Measurements from ENCODE around the gene SH2D6. TPM values are rescaled to one million over a fixed set of nuclear protein-coding genes. Genes with fewer than 3 reads are reported as not detected.
A peak's percentile ranks its signal among the peaks of the same experiment; 100 is the strongest.

Gene SH2D6
- under 1 TPM in 1 of 2 experiments, not detected in 1; 0.30 TPM for total RNA-seq
- 0.09 TPM for polyA plus RNA-seq (2013, experiment 1 of 2)
- polyA plus RNA-seq (2013, experiment 2 of 2) = 0.03 TPM
- 0 to 0.44 (median 0.06) reads per million in 172 experiments for total RNA-seq

DNA sequence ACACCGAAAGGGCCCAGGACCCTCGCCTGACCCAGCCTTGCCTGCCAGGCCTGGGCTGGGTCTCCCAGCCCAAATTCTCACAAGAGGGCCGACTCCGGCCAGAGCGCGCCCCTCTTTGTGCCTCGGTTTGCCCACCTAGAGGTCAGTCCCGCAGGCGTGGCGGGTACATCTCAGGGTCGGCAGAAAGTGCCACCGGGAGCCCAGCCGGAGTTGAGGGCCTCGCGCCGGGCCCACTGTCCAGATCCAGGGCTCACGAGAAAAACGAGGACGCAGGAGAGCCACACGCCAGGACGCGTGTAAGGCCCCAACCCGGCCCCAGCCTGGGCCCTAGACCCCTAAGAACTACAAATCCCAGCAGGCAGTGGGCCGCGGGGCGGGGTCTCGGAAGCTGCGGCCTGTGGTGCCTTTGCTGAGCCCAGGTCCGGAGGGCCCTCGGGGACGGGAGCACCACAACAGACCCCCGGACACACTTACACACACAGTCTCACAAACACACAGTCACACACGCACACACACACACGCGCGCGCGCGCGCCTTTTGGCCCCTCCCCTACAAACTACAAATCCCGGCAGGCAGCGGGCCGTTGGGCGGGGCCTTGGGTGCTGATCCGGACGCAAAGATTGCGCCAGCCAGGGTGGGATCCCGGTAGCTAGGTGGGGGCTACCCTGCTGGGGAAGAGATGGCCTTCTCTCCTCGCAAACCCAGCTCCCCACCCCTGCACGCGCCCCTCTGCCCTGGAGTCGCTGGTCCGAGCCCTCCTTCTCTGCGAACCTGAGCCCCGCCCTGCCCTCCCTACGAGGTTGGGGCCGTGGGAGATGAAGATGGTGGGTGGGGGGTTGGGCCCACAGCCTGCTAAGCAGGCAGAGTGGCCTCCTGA, at the start of gene SH2D6:
Gene SH2D6 (plus strand): TSS at position 583 of the 877 bp plus-strand sequence. CDS start 10,752 bp downstream, outside the sequence.
- H3K27ac Mint-ChIP-seq = peak within 1 kb of the TSS; percentile 92
- TF ChIP-seq, protein P1, sequence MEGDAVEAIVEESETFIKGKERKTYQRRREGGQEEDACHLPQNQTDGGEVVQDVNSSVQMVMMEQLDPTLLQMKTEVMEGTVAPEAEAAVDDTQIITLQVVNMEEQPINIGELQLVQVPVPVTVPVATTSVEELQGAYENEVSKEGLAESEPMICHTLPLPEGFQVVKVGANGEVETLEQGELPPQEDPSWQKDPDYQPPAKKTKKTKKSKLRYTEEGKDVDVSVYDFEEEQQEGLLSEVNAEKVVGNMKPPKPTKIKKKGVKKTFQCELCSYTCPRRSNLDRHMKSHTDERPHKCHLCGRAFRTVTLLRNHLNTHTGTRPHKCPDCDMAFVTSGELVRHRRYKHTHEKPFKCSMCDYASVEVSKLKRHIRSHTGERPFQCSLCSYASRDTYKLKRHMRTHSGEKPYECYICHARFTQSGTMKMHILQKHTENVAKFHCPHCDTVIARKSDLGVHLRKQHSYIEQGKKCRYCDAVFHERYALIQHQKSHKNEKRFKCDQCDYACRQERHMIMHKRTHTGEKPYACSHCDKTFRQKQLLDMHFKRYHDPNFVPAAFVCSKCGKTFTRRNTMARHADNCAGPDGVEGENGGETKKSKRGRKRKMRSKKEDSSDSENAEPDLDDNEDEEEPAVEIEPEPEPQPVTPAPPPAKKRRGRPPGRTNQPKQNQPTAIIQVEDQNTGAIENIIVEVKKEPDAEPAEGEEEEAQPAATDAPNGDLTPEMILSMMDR (IDR thresholded peaks at IDR 0.05) = no peak
- peaks cover 28% of the 10 kb centered on the region for H3K4me1 Mint-ChIP-seq (ENCODE audit: low read depth)
- H3K27me3 ChIP-seq (ENCODE audit: control insufficient read depth in 1 of 2, insufficient read depth in 2 of 2, low read length in 2 of 2) = peaks cover 0 to 3% of the 10 kb centered on the region in 2 experiments
- peak; percentile 86 for ATAC-seq (ENCODE audit: poor library complexity)
- peak within 1 kb of the TSS; percentile 72 to 93 for H3K27ac ChIP-seq (ENCODE audit: low read depth in 1 of 2, low read length in 2 of 2)
- H3K4me1 ChIP-seq (ENCODE audit: insufficient read depth, low read length) = peaks cover 39% of the 10 kb centered on the region
- POLR2A ChIA-PET = interaction anchor here (0.6 to 4.8 kb wide), 15 partner anchors 10 to 197 kb away, joined by 3 to 47 read pairs (median 7); partner anchors contain the start of genes ELMOD3, GGCX, MAT2A and RETSAT
- DNase-seq = peak; percentile 69 to 89 (median 81)
- H3K4me3 Mint-ChIP-seq = peak within 1 kb of the TSS; percentile 100
- intact Hi-C loops (cut with DNase I, micrococcal nuclease) = loop anchor here (2.0 to 10.0 kb wide), 3 partner anchors 14 to 92 kb away; partner anchors contain the start of genes ELMOD3 (in 1 of the 2), RETSAT (in 1 of the 2) and TGOLN2 (in 1 of the 2)
- H3K27me3 Mint-ChIP-seq = peaks cover 4% of the 10 kb centered on the region
- H3K9me3 ChIP-seq (ENCODE audit: control insufficient read depth in 1 of 2, insufficient read depth in 1 of 2, low read length in 2 of 2) = no peaks in the 10 kb centered on the region
- H3K4me3 ChIP-seq (ENCODE audit: low read length) = peak within 1 kb of the TSS; percentile 81
- no peaks in the 10 kb centered on the region for H3K36me3 ChIP-seq (ENCODE audit: insufficient read depth, low read length)
- H3K36me3 Mint-ChIP-seq (ENCODE audit: low read depth) = peaks cover 4% of the 10 kb centered on the region
- CTCF ChIA-PET = interaction anchor here (2.7 to 4.5 kb wide), 2 partner anchors 19 to 133 kb away, joined by 7 to 44 read pairs; no protein-coding TSS in a partner anchor
- no peaks in the 10 kb centered on the region for H3K9me3 Mint-ChIP-seq

- intact Hi-C loops (cut with DNase I, micrococcal nuclease) = no loop called here
- no peak for DNase-seq
- H3K9me3 Mint-ChIP-seq = no peaks in the 10 kb centered on the region
- H3K4me1 ChIP-seq (ENCODE audit: insufficient read depth, low read length) = no peaks in the 10 kb centered on the region
- H3K27ac Mint-ChIP-seq = no peak overlapping the region
- H3K9me3 ChIP-seq (ENCODE audit: control insufficient read depth in 1 of 2, insufficient read depth in 1 of 2, low read length in 2 of 2) = peaks cover 0 to 5% of the 10 kb centered on the region in 2 experiments
- peaks cover 29% of the 10 kb centered on the region for H3K36me3 ChIP-seq (ENCODE audit: insufficient read depth, low read length)
- TF ChIP-seq, protein P1 (IDR thresholded peaks at IDR 0.05) = no peak
- CTCF ChIA-PET = no interaction called here
- H3K4me3 Mint-ChIP-seq = no peak overlapping the region
- POLR2A ChIA-PET = interaction anchor here (0.9 kb wide), 1 partner anchor 173 kb away, joined by 3 read pairs; no protein-coding TSS in a partner anchor
- no peaks in the 10 kb centered on the region for H3K4me1 Mint-ChIP-seq (ENCODE audit: low read depth)
- no peaks in the 10 kb centered on the region for H3K27me3 Mint-ChIP-seq
- no peaks in the 10 kb centered on the region for H3K27me3 ChIP-seq (ENCODE audit: control insufficient read depth in 1 of 2, insufficient read depth in 2 of 2, low read length in 2 of 2)
- ATAC-seq (ENCODE audit: poor library complexity) = no peak
- H3K36me3 Mint-ChIP-seq (ENCODE audit: low read depth) = peaks cover 26% of the 10 kb centered on the region
- H3K4me3 ChIP-seq (ENCODE audit: low read length) = no peak overlapping the region
- no peak overlapping the region for H3K27ac ChIP-seq (ENCODE audit: low read depth in 1 of 2, low read length in 2 of 2)
Observed at GRCh38 chr2:85368921-85369320, 49.6 kb upstream of the SH2D6 start.

DNA sequence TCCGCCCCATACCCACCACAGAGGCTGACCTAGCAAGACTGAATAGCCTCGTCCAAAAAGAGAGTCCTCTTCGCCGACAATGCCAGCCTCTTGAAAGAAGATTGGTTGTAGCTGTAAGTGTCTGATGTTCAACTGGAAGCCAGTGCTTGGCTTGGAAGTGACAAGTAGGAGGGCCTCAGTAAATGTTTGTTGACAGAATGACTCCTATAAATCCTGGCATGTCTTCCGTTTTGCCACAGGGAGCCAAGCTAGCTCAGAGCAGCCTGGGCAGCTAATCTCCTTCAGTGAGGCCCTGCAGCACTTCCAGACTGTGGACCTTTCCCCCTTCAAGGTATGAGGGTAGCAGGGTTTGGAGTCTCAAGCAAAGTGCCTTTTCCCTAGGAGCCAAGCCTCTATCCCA, 49.0 kb upstream of the SH2D6 start:
- Histone ChIP-seq H3K4me3 (ENCODE audit: low read length) (no peak overlapping the region), H3K36me3 (ENCODE audit: insufficient read depth, low read length) (peaks cover 28% of the 10 kb centered on the region), H3K4me1 (ENCODE audit: insufficient read depth, low read length) (no peaks in the 10 kb centered on the region), H3K9me3 (ENCODE audit: control insufficient read depth in 1 of 2, insufficient read depth in 1 of 2, low read length in 2 of 2) (peaks cover 0 to 5% of the 10 kb centered on the region in 2 experiments), H3K27me3 (ENCODE audit: control insufficient read depth in 1 of 2, insufficient read depth in 2 of 2, low read length in 2 of 2) (no peaks in the 10 kb centered on the region), H3K27ac (ENCODE audit: low read depth in 1 of 2, low read length in 2 of 2) (no peak overlapping the region)
- Mint-ChIP-seq H3K4me1 (ENCODE audit: low read depth) (no peaks in the 10 kb centered on the region), H3K27me3 (no peaks in the 10 kb centered on the region), H3K27ac (no peak overlapping the region), H3K4me3 (no peak overlapping the region), H3K9me3 (no peaks in the 10 kb centered on the region), H3K36me3 (ENCODE audit: low read depth) (peaks cover 28% of the 10 kb centered on the region)
- TF ChIP-seq, protein P1 (IDR thresholded peaks at IDR 0.05) = no peak
- DNase-seq = no peak
- CTCF ChIA-PET = no interaction called here
- ATAC-seq (ENCODE audit: poor library complexity) = no peak
- POLR2A ChIA-PET = interaction anchor here (0.9 kb wide), 1 partner anchor 172 kb away, joined by 3 read pairs; no protein-coding TSS in a partner anchor
- intact Hi-C loops (cut with DNase I, micrococcal nuclease) = no loop called here
